Measurements from ENCODE around the gene VNN1. TPM values are rescaled to one million over a fixed set of nuclear protein-coding genes. Genes with fewer than 3 reads are reported as not detected.

VNN1 gene, protein sequence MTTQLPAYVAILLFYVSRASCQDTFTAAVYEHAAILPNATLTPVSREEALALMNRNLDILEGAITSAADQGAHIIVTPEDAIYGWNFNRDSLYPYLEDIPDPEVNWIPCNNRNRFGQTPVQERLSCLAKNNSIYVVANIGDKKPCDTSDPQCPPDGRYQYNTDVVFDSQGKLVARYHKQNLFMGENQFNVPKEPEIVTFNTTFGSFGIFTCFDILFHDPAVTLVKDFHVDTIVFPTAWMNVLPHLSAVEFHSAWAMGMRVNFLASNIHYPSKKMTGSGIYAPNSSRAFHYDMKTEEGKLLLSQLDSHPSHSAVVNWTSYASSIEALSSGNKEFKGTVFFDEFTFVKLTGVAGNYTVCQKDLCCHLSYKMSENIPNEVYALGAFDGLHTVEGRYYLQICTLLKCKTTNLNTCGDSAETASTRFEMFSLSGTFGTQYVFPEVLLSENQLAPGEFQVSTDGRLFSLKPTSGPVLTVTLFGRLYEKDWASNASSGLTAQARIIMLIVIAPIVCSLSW
- 62.1 TPM for total RNA-seq

DNA sequence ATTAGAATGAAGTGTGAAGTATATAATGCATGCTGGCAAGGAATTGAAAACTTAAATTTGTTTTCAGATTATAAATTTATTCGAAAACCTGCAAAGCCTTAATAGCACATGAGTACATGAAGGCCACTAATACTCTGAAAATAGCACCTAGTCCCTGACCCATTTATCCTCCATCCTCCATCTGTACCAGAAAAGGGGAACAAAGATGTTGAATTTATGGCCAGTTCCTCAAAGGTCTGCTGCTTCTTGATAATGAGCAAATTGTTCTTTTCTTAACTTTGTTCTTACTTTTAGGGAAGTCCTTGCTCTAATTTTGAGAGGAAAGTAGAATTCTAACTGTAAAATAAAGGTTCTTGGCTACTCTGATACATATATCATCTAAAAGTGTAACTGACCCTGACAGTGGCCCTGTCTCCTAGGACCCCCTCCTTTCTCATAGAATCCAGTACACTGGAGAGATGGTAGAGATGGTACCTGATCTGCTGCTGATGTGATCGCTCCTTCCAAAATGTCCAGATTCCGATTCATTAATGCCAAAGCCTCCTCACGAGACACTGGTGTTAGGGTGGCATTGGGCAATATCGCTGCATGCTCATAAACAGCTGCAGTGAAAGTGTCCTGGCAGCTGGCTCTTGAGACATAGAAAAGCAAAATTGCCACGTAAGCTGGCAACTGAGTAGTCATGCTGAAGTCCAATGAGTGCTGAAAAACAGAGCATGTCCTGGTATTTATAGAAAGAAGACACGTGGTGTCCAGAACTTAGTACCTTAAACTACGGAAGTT lies at the start of gene VNN1:
TSS of gene VNN1 (minus strand) at position 704 of the 783 bp plus-strand sequence. CDS start at position 684, 20 bp downstream.
- peak; percentile 39 for DNase-seq (ENCODE audit: low spot score)

DNA sequence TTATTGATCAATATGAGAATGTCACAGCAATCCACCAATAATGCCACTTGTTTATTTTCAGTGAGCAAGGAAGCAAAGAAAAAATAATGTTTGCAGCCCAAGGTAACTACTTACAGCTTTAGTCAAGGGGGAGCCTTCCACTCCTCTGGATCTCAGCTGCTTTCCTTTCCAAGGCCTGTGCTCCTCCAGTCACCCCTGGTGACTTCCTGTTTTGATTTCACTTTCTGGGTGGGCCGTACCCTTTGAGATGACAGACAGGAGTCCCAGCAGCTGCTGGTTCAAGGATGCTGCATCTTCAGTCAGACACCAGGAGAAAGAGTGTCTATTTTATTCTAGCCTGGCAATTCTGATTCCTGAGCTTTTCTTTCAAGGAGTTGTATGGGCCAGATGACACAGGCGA lies 49.4 kb upstream of the VNN1 start:
- DNase-seq (ENCODE audit: low spot score), result no peak

DNA sequence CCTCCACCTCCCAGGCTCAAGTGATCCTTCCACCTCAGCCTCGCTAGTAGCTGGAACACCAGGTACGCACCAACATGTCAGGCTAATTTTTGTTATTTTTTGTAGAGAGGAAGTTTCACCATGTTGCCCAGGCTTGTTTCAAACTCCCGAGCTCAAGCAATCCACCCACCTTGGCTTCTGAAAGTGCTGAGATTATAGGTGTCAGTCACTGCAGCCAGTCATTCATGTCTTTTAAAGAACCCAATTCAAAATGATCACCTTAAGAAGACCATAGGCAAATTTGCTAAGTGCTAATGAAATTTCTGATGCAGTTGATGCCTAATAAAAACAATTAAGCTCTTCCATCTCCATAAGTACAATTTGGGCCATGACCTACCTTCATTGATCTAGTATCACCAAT lies 46.4 kb upstream of the VNN1 start:
- no peak for DNase-seq (ENCODE audit: low spot score)

DNA sequence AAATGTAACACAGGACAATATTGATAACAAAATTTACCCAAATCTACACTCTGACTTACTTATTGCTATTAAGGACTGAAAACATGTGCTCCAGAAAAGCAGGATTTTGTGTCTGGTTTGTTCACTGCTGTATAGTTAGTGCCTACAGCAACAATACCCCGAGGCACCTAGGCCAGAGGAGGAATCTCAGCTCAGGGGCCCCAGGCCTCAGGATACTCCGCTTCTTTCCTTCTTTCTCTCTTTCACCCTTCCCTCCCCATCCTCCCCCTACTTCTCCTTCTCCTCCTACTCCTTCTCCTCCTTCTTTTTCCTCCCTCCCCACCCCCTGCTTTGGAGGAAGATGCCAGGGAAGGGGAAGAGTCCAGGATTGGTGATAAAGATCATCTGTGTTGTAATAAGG lies 44.8 kb upstream of the VNN1 start:
- no peak for DNase-seq (ENCODE audit: low spot score)

DNA sequence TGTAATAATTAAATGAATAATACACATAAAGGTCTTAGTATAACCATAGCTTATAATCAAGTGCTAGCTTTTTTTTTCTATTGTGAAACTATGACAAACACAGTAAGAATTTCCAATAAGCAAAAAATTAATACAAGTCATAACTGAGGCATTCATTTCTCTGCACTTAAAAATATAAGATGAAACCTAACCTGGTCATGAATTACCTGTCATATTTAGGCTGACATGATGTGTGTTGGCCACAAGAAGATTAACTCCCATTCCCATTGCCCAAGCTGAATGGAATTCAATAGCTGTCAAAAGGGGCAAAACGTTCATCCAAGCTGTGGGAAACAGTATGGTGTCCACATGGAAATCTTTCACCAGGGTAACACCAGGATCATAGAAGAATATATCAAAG lies 38.4 kb upstream of the VNN1 start:
- no peak for DNase-seq (ENCODE audit: low spot score)

DNA sequence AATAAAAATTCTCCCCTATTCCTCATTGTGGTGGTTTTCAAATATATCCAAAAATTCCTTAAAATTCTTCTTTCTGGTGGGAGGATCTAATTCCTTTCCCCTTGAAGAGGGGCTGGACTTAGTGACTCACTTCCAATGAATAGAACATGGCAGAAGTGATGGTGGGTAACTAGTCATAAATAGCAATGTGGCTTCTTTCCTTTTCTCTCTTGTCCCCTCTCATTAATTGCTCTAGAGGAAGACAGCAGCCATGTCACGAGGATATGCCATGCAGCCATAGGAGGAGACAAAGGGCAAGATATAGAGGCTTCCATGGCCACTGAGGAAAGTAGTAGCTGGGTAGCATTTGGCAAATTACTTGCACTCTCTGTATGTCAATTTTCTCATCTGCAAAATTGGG lies 38.0 kb upstream of the VNN1 start:
- no peak for DNase-seq (ENCODE audit: low spot score)

DNA sequence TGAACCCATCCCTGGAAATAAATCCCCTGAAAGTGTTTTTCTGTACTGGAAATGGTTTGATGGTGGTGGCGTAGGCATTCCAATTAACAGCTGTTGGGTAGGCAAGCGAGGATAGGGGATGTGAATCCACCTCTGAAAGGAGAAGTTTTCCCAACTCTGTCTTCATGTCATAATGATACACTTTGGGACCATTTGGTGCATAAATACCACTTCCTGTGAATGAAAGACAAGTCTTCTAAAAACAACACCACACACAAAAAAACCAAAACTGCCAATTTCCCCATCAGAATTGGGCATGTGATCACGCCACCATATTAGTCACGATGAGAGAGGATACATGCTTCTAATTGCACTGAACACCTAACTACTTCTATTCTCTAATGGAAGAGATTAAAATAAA lies 37.5 kb upstream of the VNN1 start:
- no peak for DNase-seq (ENCODE audit: low spot score)

DNA sequence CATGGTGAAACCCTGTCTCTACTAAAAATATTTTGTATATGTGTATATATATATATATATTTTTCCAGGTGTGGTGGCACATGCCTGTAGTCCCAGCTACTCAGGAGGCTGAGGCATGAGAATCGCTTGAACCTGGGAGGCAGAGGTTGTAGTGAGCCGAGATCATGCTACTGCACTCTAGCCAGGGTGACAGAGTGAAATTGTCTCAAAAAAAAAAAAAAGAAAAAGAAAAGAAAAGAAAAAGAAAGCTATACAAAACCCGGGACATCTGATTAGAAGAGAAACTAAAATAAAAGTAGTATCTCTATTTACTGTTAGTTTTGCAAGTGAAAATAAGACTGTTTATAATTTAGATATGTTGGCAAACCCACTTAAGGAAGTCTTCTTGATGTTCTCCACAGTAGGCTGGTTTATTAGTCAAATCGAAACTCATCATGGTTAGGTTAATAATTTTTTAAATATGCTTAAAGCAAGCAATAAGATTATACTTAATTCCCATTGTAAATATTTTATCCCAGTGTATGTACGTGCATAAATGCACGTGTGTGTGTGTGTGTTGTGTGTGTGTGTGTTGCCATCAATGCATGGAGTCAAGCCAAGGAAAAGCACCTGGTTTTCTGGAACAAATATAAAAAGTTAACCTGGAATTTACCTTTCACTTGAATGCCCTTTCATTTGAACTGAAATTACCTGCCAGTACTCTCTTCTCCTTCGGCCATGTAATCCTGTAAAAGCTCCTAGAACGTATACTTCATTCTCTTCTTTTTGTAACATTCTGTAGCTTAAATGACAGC lies 36.8 kb upstream of the VNN1 start:
- DNase-seq (ENCODE audit: low spot score), result peak; percentile 49

DNA sequence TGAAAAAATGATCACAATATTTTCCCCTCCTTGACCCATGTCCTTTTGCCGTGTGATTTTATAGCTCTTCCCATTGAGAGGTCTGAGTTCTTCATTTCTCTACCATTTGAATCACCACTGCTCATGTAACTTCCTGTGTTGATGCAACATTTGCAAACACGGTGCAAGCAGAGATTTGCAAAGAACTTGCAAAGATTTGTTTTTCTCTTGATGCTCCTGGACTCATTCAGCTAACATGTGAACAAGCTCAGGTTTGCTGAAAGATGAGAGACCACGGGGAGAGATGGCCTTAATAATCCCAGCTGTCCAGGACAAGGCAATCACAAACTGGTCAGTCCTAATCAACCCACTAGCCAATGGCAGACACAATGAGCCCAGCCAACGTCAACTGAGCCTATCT lies 35.3 kb upstream of the VNN1 start:
- no peak for DNase-seq (ENCODE audit: low spot score)

DNA sequence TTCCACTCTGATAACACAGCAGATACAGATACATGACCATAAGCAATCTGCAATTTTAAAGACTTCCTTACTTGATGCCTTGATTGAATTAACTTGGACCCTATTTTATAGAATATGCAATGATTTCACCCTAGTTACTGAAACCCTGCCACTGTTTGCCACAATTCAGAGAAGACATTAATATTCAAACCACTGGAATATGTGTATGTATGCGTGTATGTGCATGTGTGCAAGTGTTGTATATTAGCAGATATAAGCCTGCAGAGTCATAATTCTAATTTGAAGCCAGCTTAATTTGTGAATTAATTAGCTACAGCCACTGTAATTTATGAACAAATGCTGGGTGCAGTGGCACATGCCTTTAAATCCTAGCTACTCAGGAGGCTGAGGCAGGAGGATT lies 34.6 kb upstream of the VNN1 start:
- DNase-seq (ENCODE audit: low spot score), result no peak

DNA sequence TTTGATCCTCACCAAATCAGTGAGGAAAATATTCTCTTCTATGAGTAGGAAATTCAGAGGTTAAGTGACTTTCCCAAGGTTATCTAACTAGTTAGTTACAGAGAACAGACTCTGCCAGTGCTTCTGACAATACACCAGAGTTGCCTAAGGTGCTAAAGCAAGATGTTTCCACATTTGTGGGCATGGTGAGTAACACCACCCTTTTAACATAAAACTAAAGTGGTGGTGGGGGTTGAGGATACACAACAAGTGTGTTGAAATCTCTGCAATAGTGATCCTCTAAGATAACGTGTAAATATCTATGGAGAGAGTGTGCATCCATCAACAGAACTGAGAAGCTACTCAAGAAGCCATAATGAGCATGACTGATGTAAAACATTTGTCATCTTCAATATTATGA lies 32.2 kb upstream of the VNN1 start:
- no peak for DNase-seq (ENCODE audit: low spot score)

DNA sequence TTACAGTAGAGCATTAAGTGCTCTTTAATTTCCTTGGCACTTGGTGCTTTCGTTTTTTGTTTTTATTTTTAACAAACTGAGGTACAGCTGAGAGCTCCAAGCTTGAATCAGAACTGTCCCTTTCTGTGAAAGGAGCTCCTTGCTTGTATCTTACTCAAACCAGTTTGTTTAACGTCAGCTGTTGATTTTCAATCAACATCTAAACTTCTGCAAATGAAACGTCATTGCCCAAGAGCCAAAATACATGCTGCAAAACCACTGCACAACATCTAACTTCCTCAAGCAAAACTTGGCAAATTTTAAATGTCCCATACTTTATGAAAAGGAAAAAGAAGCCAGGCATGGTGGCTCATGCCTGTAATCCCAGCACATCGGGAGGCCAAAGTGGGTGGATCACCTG lies 28.6 kb upstream of the VNN1 start:
- DNase-seq (ENCODE audit: low spot score), result no peak

DNA sequence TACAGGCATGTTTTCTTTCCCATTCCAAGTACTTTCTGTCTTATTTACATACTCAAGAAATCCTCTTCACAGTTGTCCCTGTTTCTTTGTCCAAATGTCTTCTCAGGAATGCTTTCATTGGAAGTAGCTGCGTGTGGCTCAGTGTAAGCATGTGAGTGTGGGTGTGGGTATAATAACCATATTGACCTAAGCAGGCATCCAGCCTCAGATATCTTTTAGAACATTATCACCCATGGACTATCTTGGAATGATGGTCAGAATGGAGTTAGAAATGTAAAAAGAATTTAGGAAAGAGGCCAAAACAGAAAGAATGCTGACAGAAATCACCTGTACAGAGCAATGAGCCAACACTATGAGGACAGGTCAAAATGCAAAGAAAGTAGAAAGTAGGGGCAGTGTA lies 27.4 kb upstream of the VNN1 start:
- no peak for DNase-seq (ENCODE audit: low spot score)

DNA sequence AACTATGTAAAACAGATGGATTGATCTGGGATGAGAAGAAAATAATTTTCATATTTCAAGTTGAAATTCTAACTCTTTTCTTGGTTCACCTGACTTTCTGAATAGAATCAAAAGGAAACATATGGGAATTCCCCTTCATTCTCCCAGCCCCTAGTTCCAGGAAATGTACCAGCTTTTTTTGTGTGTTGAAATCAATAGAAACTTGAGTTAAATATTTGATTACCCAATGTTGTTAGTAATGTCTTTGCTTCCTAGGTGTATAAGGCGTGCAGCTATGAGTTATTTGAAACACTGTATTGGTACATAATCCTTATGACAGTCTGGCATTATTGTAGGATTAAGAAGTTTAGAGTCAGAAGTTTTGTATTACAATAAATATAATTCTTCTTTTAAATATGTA lies 22.4 kb upstream of the VNN1 start:
- no peak for DNase-seq (ENCODE audit: low spot score)

DNA sequence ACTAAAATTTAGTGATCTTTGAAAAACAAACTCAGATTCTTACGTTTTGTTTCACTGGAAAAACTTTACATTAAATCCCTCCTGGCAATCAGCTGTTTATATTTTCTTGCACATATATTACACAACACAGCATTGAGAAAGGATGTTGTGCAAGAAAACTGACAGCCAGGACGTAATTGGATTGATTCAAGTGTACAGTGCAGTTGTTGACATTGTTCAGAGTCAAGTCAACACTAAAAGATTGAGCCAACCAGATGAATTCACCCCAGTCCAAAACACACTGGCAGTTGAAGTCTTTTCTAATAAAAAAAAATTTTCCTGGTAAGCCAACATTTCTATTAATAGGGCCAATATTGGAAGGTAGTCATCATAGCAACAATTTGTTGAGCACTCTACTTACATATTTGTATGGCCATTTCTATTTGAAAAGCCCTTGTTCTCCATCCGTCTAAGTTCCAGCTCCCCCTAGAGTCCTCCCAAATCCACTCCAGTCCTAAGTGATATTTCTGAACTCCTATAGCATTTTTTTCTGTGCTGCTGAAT lies 20.9 kb upstream of the VNN1 start:
- no peak for DNase-seq (ENCODE audit: low spot score)

DNA sequence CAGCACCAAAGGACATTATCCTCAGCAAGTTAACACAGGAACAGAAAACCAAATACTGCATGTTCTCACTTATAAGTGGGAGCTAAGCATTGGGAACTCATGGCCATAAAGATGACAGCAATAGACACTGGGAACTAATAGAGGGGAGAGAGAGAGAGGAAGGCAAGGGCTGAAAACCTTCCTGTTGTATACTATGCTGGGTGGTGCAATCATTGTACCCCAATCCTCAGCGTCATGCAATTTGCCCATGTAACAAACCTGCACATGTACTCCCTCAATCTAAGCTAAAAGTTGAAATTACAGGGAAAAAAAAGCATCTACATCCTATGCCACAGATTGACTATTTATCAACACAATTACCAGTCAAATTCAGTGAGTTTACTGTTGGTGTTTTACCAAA lies 20.0 kb upstream of the VNN1 start:
- no peak for DNase-seq (ENCODE audit: low spot score)

DNA sequence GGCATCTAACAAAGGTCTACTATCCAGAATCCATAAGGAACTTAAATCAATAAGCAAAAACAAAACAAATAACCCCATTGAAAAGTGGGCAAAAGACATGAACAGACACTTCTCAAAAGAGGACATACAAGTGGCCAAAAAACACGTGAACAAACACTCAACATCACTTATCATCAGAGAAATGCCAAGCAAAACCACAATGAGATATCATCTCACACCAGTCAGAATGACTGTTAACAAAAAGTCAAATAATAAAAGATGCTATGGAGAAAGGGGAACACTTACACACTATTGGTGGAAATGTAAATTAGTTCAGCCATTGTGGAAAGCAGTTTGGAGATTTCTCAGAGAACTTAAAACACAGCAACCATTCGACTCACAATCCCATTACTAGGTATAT lies 19.4 kb upstream of the VNN1 start:
- no peak for DNase-seq (ENCODE audit: low spot score)

DNA sequence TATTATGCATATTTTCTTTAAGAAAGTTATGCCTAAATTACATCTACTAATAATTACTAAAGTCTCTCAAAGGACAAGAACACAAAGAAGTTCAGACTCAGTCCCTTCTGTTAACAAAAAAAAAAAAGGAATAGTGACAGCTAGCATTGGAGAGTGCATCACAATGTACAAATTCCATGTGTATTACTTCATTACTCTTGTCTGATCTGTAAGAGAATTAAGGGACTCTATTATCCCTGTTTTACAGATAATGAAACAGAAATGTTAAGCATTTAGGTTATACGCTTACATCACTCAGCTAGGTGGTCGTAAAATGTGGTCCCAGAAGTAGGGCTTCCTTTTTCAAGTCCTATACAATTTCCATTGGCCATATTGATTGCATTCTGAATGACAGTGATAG lies 17.2 kb upstream of the VNN1 start:
- no peak for DNase-seq (ENCODE audit: low spot score)

DNA sequence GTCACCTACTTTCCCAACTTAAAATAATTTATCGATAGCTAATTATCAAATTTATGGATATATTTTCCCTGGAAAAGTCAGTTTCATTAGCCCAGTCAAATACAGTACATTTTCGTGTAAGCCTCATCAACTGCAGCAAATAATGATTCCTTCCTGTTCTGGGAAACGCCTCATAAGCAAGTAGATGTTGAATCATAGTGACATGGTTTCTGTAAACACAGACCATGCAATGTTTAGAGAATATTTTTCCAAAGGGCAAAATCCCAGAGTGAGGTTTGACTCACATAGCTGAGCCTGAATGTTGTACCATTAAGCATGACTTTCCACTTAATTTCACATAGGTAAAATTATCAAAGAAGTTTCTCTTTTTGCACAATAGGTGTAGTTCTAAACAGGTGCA lies 16.7 kb upstream of the VNN1 start:
- DNase-seq (ENCODE audit: low spot score), result no peak

DNA sequence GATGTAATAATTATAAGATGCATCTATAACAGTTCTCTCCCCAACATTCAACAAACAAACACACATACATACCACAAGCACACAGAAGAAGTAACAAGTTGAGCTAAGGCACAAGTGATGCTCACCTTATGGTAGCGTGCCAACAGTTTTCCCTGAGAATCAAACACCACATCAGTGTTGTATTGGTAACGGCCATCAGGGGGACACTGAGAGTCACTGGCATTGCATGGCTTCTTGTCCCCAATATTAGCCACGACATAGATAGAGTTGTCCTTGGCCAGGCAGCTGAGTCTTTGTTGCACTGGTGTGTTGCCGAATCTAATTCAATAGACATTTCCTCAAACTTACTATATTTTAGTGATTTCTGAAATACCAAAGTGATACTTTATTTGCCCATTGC lies 14.8 kb upstream of the VNN1 start:
- DNase-seq (ENCODE audit: low spot score), result no peak

DNA sequence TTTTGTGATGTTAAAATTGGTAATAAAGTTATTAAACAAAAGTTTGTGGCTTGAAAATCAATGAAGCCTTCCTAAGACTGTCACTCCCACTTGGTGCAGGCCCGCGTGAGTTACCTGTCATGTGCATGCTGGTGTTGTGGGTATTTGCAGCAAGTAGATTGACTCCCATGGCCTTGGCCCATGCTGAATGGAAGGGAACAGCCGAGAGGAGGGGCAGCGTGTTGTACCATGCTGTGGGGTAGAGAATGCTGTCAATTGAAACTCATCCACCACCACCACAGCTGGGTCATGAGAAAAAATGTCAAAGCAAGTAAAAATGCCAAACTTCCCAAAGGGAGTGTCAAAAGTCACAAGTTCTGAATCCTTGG lies 12.7 kb upstream of the VNN1 start:
- DNase-seq (ENCODE audit: low spot score), result no peak

DNA sequence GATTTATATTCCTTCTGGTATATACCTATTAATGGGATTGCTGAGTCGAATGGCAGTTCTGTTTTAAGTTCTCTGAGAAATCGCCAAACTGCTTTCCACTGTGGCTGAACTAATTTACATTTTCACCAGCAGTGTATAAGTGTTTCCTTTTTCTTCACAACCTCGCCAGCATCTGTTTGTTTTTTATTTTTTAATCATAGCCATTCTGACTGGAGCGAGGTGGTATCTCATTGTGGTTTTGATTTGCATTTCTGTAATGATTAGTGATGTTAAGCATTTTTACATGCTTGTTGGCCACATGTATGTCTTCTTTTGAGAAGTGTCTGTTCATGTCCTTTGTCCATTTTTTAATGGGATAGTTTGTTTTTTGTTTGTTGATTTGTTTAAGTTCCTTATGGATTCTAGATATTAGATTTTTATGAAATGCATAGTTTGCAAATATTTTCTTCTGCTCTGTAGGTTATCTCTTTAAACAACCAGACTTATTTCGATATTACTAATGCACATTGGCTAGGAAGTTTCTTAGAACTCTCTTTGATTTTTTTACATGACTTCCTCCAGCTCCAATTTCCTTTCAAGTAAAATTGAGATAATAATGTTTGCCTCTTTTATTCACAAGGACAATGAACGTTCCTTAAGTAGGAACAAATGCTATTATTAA lies 12.2 kb upstream of the VNN1 start:
- DNase-seq (ENCODE audit: low spot score), result no peak
